Keratinocyte (primary cell): ENCODE results near the gene IL27RA.

Experiments
- CTCF ChIP-seq, 3 experiments: IDR thresholded peaks in 1 of 3; conservative IDR thresholded peaks in 1 of 3; optimal IDR thresholded peaks in 1 of 3; 2 replicates in 2 of 3; 3 replicates in 1 of 3; pipeline versions ENCODE3 to v1.5.1; 2011; ENCODE audit warnings: low read length in 3 of 3, mild to moderate bottlenecking in 3 of 3, moderate library complexity in 2 of 3, control low read depth in 1 of 3, inconsistent platforms in 1 of 3; ENCODE audit not compliant: insufficient read depth in 2 of 3; ENCODE audit errors: extremely low read depth in 1 of 3
- EZH2 ChIP-seq: IDR thresholded peaks from one replicate; pipeline ENCODE4 v1.6.1; 2012; ENCODE audit warnings: inconsistent platforms, mild to moderate bottlenecking, low read length, moderate library complexity

- TF ChIP-seq CTCF (optimal IDR thresholded peaks at IDR 0.05 in 1 of 3, IDR thresholded peaks at IDR 0.05 in 1 of 3, conservative IDR thresholded peaks at IDR 0.05 in 1 of 3; ENCODE audit: extremely low read depth in 1 of 3, insufficient read depth in 2 of 3, low read length in 3 of 3) (no peak), EZH2 (no peak)
Observed at GRCh38 chr19:14000691-14001375, 30.7 kb upstream of the IL27RA start.
